ENCODE measurements around the gene CDH23. TPM values are rescaled to one million over a fixed set of nuclear protein-coding genes. Genes with fewer than 3 reads are reported as not detected.

The CDH23 gene
- total RNA-seq, 2 experiments from 2014 or later, result 4.7 to 4.9 TPM

GRCh38 chr10:71779641-71780040, 382.9 kb downstream of the CDH23 start:
- H3K4me1 Mint-ChIP-seq (ENCODE audit: low read depth), result peaks cover 80% of the 10 kb centered on the region
- H3K36me3 Mint-ChIP-seq (ENCODE audit: low read depth), result peaks cover 7% of the 10 kb centered on the region
- CTCF ChIA-PET, result interaction anchor here (1.3 to 14.5 kb wide), 3 partner anchors 24 to 52 kb away, joined by 3 to 186 read pairs (median 10); no protein-coding TSS in a partner anchor
- ATAC-seq, result peak; percentile 81
- H3K27ac Mint-ChIP-seq, result peak overlapping the region; percentile 62
- H3K27me3 Mint-ChIP-seq (ENCODE audit: low read depth), result peaks cover 2% of the 10 kb centered on the region
- no peaks in the 10 kb centered on the region for H3K9me3 Mint-ChIP-seq (ENCODE audit: insufficient read depth)
- POLR2A ChIA-PET, result no interaction called here
- peak; percentile 83 for DNase-seq
- H3K4me3 Mint-ChIP-seq, result peak overlapping the region; percentile 35

GRCh38 chr10:71780156-71780555, 383.4 kb downstream of the CDH23 start:
- ATAC-seq (no peak), DNase-seq (no peak)
- POLR2A ChIA-PET, result no interaction called here
- H3K27ac Mint-ChIP-seq, result peak overlapping the region; percentile 62
- H3K4me3 Mint-ChIP-seq, result no peak overlapping the region
- peaks cover 75% of the 10 kb centered on the region for H3K4me1 Mint-ChIP-seq (ENCODE audit: low read depth)
- no peaks in the 10 kb centered on the region for H3K9me3 Mint-ChIP-seq (ENCODE audit: insufficient read depth)
- H3K27me3 Mint-ChIP-seq (ENCODE audit: low read depth), result peaks cover 4% of the 10 kb centered on the region
- H3K36me3 Mint-ChIP-seq (ENCODE audit: low read depth), result peaks cover 7% of the 10 kb centered on the region
- CTCF ChIA-PET, result interaction anchor here (2.2 to 14.5 kb wide), 2 partner anchors 31 to 52 kb away, joined by 10 to 186 read pairs; no protein-coding TSS in a partner anchor

GRCh38 chr10:71780719-71781118, 384.0 kb downstream of the CDH23 start:
- peak overlapping the region; percentile 62 for H3K27ac Mint-ChIP-seq
- H3K27me3 Mint-ChIP-seq (ENCODE audit: low read depth), result peaks cover 4% of the 10 kb centered on the region
- DNase-seq (no peak), ATAC-seq (no peak)
- peaks cover 7% of the 10 kb centered on the region for H3K36me3 Mint-ChIP-seq (ENCODE audit: low read depth)
- no peak overlapping the region for H3K4me3 Mint-ChIP-seq
- CTCF ChIA-PET, result no interaction called here
- POLR2A ChIA-PET, result no interaction called here
- peaks cover 69% of the 10 kb centered on the region for H3K4me1 Mint-ChIP-seq (ENCODE audit: low read depth)
- H3K9me3 Mint-ChIP-seq (ENCODE audit: insufficient read depth), result no peaks in the 10 kb centered on the region

GRCh38 chr10:71782221-71782916, 385.6 kb downstream of the CDH23 start:
- H3K9me3 Mint-ChIP-seq (ENCODE audit: insufficient read depth), result no peaks in the 10 kb centered on the region

GRCh38 chr10:71782917-71783490, 386.3 kb downstream of the CDH23 start:
- peak overlapping the region; percentile 11 for H3K27ac Mint-ChIP-seq
- no peaks in the 10 kb centered on the region for H3K9me3 Mint-ChIP-seq (ENCODE audit: insufficient read depth)
- H3K4me3 Mint-ChIP-seq, result no peak overlapping the region
- CTCF ChIA-PET, result interaction anchor here (1.1 to 2.2 kb wide), 3 partner anchors 10 to 31 kb away, joined by 3 to 13 read pairs (median 8); partner anchors contain the start of gene VSIR
- ATAC-seq, result no peak
- no peak for DNase-seq
- peaks cover 46% of the 10 kb centered on the region for H3K4me1 Mint-ChIP-seq (ENCODE audit: low read depth)
- peaks cover 4% of the 10 kb centered on the region for H3K36me3 Mint-ChIP-seq (ENCODE audit: low read depth)
- peaks cover 4% of the 10 kb centered on the region for H3K27me3 Mint-ChIP-seq (ENCODE audit: low read depth)
- POLR2A ChIA-PET, result no interaction called here

More at GRCh38 chr10:71782221-71782916, 385.6 kb downstream of the CDH23 start:
- Mint-ChIP-seq H3K4me1 (ENCODE audit: low read depth) (peaks cover 53% of the 10 kb centered on the region), H3K36me3 (ENCODE audit: low read depth) (peaks cover 5% of the 10 kb centered on the region), H3K4me3 (no peak overlapping the region), H3K27me3 (ENCODE audit: low read depth) (peaks cover 4% of the 10 kb centered on the region), H3K27ac (peak overlapping the region; percentile 11)
- CTCF ChIA-PET, result interaction anchor here (1.1 to 2.2 kb wide), 3 partner anchors 9 to 30 kb away, joined by 3 to 13 read pairs (median 8); partner anchors contain the start of gene VSIR
- DNase-seq (no peak), ATAC-seq (no peak)
- POLR2A ChIA-PET, result interaction anchor here (1.0 kb wide), 1 partner anchor 9 kb away, joined by 5 read pairs; the partner anchor contains the start of gene VSIR

- DNase-seq (no peak), ATAC-seq (no peak)
- no peak overlapping the region for H3K4me3 Mint-ChIP-seq
- peaks cover 36% of the 10 kb centered on the region for H3K4me1 Mint-ChIP-seq (ENCODE audit: low read depth)
- peak overlapping the region; percentile 33 for H3K27ac Mint-ChIP-seq
- peaks cover 4% of the 10 kb centered on the region for H3K36me3 Mint-ChIP-seq (ENCODE audit: low read depth)
- POLR2A ChIA-PET, result no interaction called here
- no peaks in the 10 kb centered on the region for H3K9me3 Mint-ChIP-seq (ENCODE audit: insufficient read depth)
- H3K27me3 Mint-ChIP-seq (ENCODE audit: low read depth), result peaks cover 4% of the 10 kb centered on the region
- CTCF ChIA-PET, result interaction anchor here (0.6 kb wide), 1 partner anchor 81 kb away, joined by 3 read pairs; no protein-coding TSS in a partner anchor
Observed at GRCh38 chr10:71783917-71784678, 387.4 kb downstream of the CDH23 start.

GRCh38 chr10:71784679-71785272, 388.1 kb downstream of the CDH23 start:
- H3K27me3 Mint-ChIP-seq (ENCODE audit: low read depth), result peaks cover 6% of the 10 kb centered on the region
- ChIA-PET POLR2A (interaction anchor here (1.1 kb wide), 1 partner anchor 8 kb away, joined by 3 read pairs; no protein-coding TSS in a partner anchor), CTCF (interaction anchor here (0.6 kb wide), 1 partner anchor 82 kb away, joined by 3 read pairs; no protein-coding TSS in a partner anchor)
- H3K9me3 Mint-ChIP-seq (ENCODE audit: insufficient read depth), result no peaks in the 10 kb centered on the region
- no peak overlapping the region for H3K4me3 Mint-ChIP-seq
- peak overlapping the region; percentile 33 for H3K27ac Mint-ChIP-seq
- no peak for ATAC-seq
- H3K36me3 Mint-ChIP-seq (ENCODE audit: low read depth), result peaks cover 2% of the 10 kb centered on the region
- no peak for DNase-seq
- H3K4me1 Mint-ChIP-seq (ENCODE audit: low read depth), result peaks cover 33% of the 10 kb centered on the region

- CTCF ChIA-PET, result no interaction called here
- no peak overlapping the region for H3K27ac Mint-ChIP-seq
- POLR2A ChIA-PET, result interaction anchor here (0.6 kb wide), 1 partner anchor 11 kb away, joined by 3 read pairs; no protein-coding TSS in a partner anchor
- H3K9me3 Mint-ChIP-seq (ENCODE audit: insufficient read depth), result no peaks in the 10 kb centered on the region
- no peaks in the 10 kb centered on the region for H3K36me3 Mint-ChIP-seq (ENCODE audit: low read depth)
- DNase-seq (no peak), ATAC-seq (no peak)
- H3K4me3 Mint-ChIP-seq, result no peak overlapping the region
- H3K4me1 Mint-ChIP-seq (ENCODE audit: low read depth), result peaks cover 16% of the 10 kb centered on the region
- peaks cover 6% of the 10 kb centered on the region for H3K27me3 Mint-ChIP-seq (ENCODE audit: low read depth)
Observed at GRCh38 chr10:71788954-71789353, 392.2 kb downstream of the CDH23 start.

GRCh38 chr10:71789871-71790270, 393.2 kb downstream of the CDH23 start:
- Mint-ChIP-seq H3K4me1 (ENCODE audit: low read depth) (peaks cover 16% of the 10 kb centered on the region), H3K27ac (peak overlapping the region; percentile 48), H3K4me3 (no peak overlapping the region), H3K9me3 (ENCODE audit: insufficient read depth) (no peaks in the 10 kb centered on the region), H3K36me3 (ENCODE audit: low read depth) (no peaks in the 10 kb centered on the region), H3K27me3 (ENCODE audit: low read depth) (peaks cover 2% of the 10 kb centered on the region)
- ATAC-seq (no peak), DNase-seq (no peak)
- ChIA-PET POLR2A (no interaction called here), CTCF (no interaction called here)

GRCh38 chr10:71790749-71791440, 394.2 kb downstream of the CDH23 start:
- Mint-ChIP-seq H3K27me3 (ENCODE audit: low read depth) (peaks cover 2% of the 10 kb centered on the region), H3K4me3 (peak overlapping the region; percentile 48), H3K9me3 (ENCODE audit: insufficient read depth) (no peaks in the 10 kb centered on the region), H3K4me1 (ENCODE audit: low read depth) (peaks cover 20% of the 10 kb centered on the region), H3K36me3 (ENCODE audit: low read depth) (no peaks in the 10 kb centered on the region), H3K27ac (peak overlapping the region; percentile 74)
- POLR2A ChIA-PET, result interaction anchor here (0.6 kb wide), 1 partner anchor 14 kb away, joined by 3 read pairs; no protein-coding TSS in a partner anchor
- DNase-seq (peak; percentile 57), ATAC-seq (peak; percentile 65)
- CTCF ChIA-PET, result interaction anchor here (1.4 kb wide), 1 partner anchor 83 kb away, joined by 4 read pairs; no protein-coding TSS in a partner anchor

GRCh38 chr10:71795248-71795647, 398.5 kb downstream of the CDH23 start:
- Mint-ChIP-seq H3K27ac (no peak overlapping the region), H3K36me3 (ENCODE audit: low read depth) (no peaks in the 10 kb centered on the region), H3K9me3 (ENCODE audit: insufficient read depth) (no peaks in the 10 kb centered on the region), H3K4me3 (no peak overlapping the region), H3K4me1 (ENCODE audit: low read depth) (peaks cover 36% of the 10 kb centered on the region), H3K27me3 (ENCODE audit: low read depth) (no peaks in the 10 kb centered on the region)
- DNase-seq (peak; percentile 54), ATAC-seq (no peak)
- ChIA-PET CTCF (no interaction called here), POLR2A (no interaction called here)

Measured in activated CD8-positive, alpha-beta T cell treated with anti-CD3 and anti-CD28 coated beads, Interleukin-2, amount 10 ng/mL, durations not matched to agents 7 days and 5 days (primary cell).